Measurements from ENCODE around the gene RNF43.

The RNF43 gene

GRCh38 chr17:58387834-58388233 is 29.5 kb downstream of the RNF43 start:
- Histone ChIP-seq H3K27me3 (peaks cover 84% of the 10 kb centered on the region), H3K4me1 (peaks cover 3% of the 10 kb centered on the region; the same call in 1 of the 2 replicates), H3K4me3 (ENCODE audit: low read depth, low read length) (no peak overlapping the region), H3K9me3 (no peaks in the 10 kb centered on the region), H3K36me3 (no peaks in the 10 kb centered on the region)
- DNase-seq: no peak
- TF ChIP-seq CTCF (IDR thresholded peaks at IDR 0.05; ENCODE audit: low read depth, low read length): no peak

- Histone ChIP-seq H3K27me3 (peaks cover 85% of the 10 kb centered on the region), H3K4me1 (peaks cover 3% of the 10 kb centered on the region; the same call in 1 of the 2 replicates), H3K4me3 (ENCODE audit: low read depth, low read length) (no peak overlapping the region), H3K9me3 (no peaks in the 10 kb centered on the region), H3K36me3 (no peaks in the 10 kb centered on the region)
- no peak for TF ChIP-seq CTCF (IDR thresholded peaks at IDR 0.05; ENCODE audit: low read depth, low read length)
- DNase-seq: no peak
Measured at GRCh38 chr17:58386708-58387107, 30.6 kb downstream of the RNF43 start.

- peaks cover 82% of the 10 kb centered on the region for H3K27me3 ChIP-seq
- no peaks in the 10 kb centered on the region for H3K36me3 ChIP-seq
- no peaks in the 10 kb centered on the region for H3K9me3 ChIP-seq
- H3K4me3 ChIP-seq (ENCODE audit: low read depth, low read length): no peak overlapping the region
- no peaks in the 10 kb centered on the region for H3K4me1 ChIP-seq
- DNase-seq: no peak
- no peak for TF ChIP-seq CTCF (IDR thresholded peaks at IDR 0.05; ENCODE audit: low read depth, low read length)
Measured at GRCh38 chr17:58385359-58385899, 31.9 kb downstream of the RNF43 start.

- peaks cover 77% of the 10 kb centered on the region for H3K27me3 ChIP-seq
- no peak for DNase-seq
- TF ChIP-seq CTCF (IDR thresholded peaks at IDR 0.05; ENCODE audit: low read depth, low read length): no peak
Measured at GRCh38 chr17:58384897-58385296, 32.4 kb downstream of the RNF43 start.

GRCh38 chr17:58383892-58384462 is 33.4 kb downstream of the RNF43 start:
- H3K27me3 ChIP-seq: peaks cover 72% of the 10 kb centered on the region
- no peaks in the 10 kb centered on the region for H3K4me1 ChIP-seq
- H3K9me3 ChIP-seq: no peaks in the 10 kb centered on the region
- no peak for TF ChIP-seq CTCF (IDR thresholded peaks at IDR 0.05; ENCODE audit: low read depth, low read length)
- H3K36me3 ChIP-seq: no peaks in the 10 kb centered on the region
- H3K4me3 ChIP-seq (ENCODE audit: low read depth, low read length): no peak overlapping the region
- no peak for DNase-seq

More at GRCh38 chr17:58384897-58385296, 32.4 kb downstream of the RNF43 start:
- Histone ChIP-seq H3K36me3 (no peaks in the 10 kb centered on the region), H3K4me3 (ENCODE audit: low read depth, low read length) (no peak overlapping the region), H3K9me3 (no peaks in the 10 kb centered on the region), H3K4me1 (no peaks in the 10 kb centered on the region)

- H3K36me3 ChIP-seq: no peaks in the 10 kb centered on the region
- no peaks in the 10 kb centered on the region for H3K4me1 ChIP-seq
- H3K9me3 ChIP-seq: no peaks in the 10 kb centered on the region
- TF ChIP-seq CTCF (IDR thresholded peaks at IDR 0.05; ENCODE audit: low read depth, low read length): no peak
- DNase-seq: no peak
- no peak overlapping the region for H3K4me3 ChIP-seq (ENCODE audit: low read depth, low read length)
- H3K27me3 ChIP-seq: peaks cover 71% of the 10 kb centered on the region
Measured at GRCh38 chr17:58382872-58383242, 34.5 kb downstream of the RNF43 start.
